GM10266 (cell line): Measurements from ENCODE around the gene USP3.

Experiments used
- DNase-seq: peaks from one replicate; pipeline ENCODE4 v3.0.0; 2012; ENCODE audit errors: extremely low spot score
- TF ChIP-seq, protein P1 (sequence below): IDR thresholded peaks from 2 replicates; pipeline ENCODE4 v1.5.1; 2012; ENCODE audit warnings: mild to moderate bottlenecking, low read depth; ENCODE audit not compliant: control insufficient read depth, insufficient read depth; ENCODE audit errors: missing control alignments

The USP3 gene

GRCh38 chr15:63499611-63500010, 4.8 kb upstream of the USP3 start:
- TF ChIP-seq, protein P1, sequence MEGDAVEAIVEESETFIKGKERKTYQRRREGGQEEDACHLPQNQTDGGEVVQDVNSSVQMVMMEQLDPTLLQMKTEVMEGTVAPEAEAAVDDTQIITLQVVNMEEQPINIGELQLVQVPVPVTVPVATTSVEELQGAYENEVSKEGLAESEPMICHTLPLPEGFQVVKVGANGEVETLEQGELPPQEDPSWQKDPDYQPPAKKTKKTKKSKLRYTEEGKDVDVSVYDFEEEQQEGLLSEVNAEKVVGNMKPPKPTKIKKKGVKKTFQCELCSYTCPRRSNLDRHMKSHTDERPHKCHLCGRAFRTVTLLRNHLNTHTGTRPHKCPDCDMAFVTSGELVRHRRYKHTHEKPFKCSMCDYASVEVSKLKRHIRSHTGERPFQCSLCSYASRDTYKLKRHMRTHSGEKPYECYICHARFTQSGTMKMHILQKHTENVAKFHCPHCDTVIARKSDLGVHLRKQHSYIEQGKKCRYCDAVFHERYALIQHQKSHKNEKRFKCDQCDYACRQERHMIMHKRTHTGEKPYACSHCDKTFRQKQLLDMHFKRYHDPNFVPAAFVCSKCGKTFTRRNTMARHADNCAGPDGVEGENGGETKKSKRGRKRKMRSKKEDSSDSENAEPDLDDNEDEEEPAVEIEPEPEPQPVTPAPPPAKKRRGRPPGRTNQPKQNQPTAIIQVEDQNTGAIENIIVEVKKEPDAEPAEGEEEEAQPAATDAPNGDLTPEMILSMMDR: no peak
- no peak for DNase-seq

GRCh38 chr15:63500265-63501250, 3.8 kb upstream of the USP3 start:
- TF ChIP-seq, protein P1: no peak
- no peak for DNase-seq

GRCh38 chr15:63501256-63502089, 2.9 kb upstream of the USP3 start:
- peak; percentile 34 for DNase-seq
- TF ChIP-seq, protein P1: no peak

- TF ChIP-seq, protein P1: no peak
- no peak for DNase-seq
These were observed 2.1 kb upstream of the USP3 start for GRCh38 chr15:63502137-63502766.

GRCh38 chr15:63502843-63503738, 1.3 kb upstream of the USP3 start:
- peak; percentile 75 for DNase-seq
- TF ChIP-seq, protein P1: no peak

DNA sequence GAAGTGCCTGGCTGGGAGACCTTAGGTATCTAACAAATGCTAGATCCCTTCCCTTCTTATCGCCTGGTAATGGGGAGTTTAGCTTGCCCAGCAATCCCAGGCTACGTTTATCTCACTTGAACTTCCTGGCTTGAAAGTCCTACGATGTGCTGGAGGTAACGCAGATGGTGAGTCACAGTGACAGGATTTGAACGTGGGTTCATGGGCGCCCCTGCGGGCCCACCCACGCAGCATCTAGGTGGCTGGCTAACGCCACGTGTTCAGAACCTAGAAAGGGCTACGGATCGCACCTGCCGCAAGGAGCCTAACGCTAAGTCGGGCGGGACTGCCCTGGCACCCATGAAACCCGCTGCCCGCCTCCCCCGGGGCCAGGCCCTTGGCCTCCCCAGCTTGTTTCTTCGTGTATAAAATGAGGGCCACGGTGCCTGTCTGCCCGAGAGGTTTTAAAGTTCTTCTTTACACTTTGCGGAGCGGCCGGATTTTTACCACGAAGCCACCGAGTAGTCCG, 600 bp upstream of the USP3 start:
- TF ChIP-seq, protein P1: no peak
- DNase-seq: peak; percentile 39
